Right atrium auricular region (tissue), 2 donors: ENCODE measurements around the gene RNASEH2B. TPM values are rescaled to one million over a fixed set of nuclear protein-coding genes. Genes with fewer than 3 reads are reported as not detected.

ENCODE experiments used
- DNase-seq: peaks from one replicate; pipeline ENCODE4 v3.0.0-alpha.2; 2019; ENCODE audit warnings: low spot score
- H3K27ac ChIP-seq, 2 donors: fragments of 200-600 bp; sonication (generic); 1 replicate in 1 of 2; 2 replicates in 1 of 2; pipeline ENCODE4 v1.5.1; 2016 to 2019
- H3K27me3 ChIP-seq, 2 donors: fragments of 200-600 bp; sonication (generic); one replicate each; pipeline versions ENCODE4 v1.5.1 to v1.6.0; 2017 to 2019
- H3K36me3 ChIP-seq: fragments of 200-600 bp; sonication (generic); one replicate; pipeline ENCODE4 v1.5.1; 2016
- H3K4me1 ChIP-seq, 2 donors: fragments of 200-600 bp; sonication (generic); one replicate each; pipeline versions ENCODE4 v1.5.1 to v1.6.0; 2017 to 2019
- H3K4me3 ChIP-seq, 2 donors: fragments of 200-600 bp; sonication (generic); 1 replicate in 1 of 2; 2 replicates in 1 of 2; pipeline ENCODE4 v1.5.1; 2017 to 2019; ENCODE audit warnings: mild to moderate bottlenecking in 1 of 2, moderate library complexity in 1 of 2
- H3K9me3 ChIP-seq, 2 donors: fragments of 200-600 bp; sonication (generic); one replicate each; pipeline ENCODE4 v1.5.1; 2019
- total RNA-seq, 2 donors: library from RNA; depleted of rRNA; stranded (reverse); fragments of >200 nt; gene quantifications; one replicate each; pipeline ENCODE4 v1.1.0, GENCODE V29; 2016
- TF ChIP-seq, protein P1 (sequence below), 2 donors: fragments of 200-600 bp; sonication (generic); IDR thresholded peaks; one replicate each; pipeline ENCODE4 v1.5.1; 2019; ENCODE audit warnings: antibody characterized with exemption in 2 of 2

Gene RNASEH2B
- total RNA-seq, 2 donors from 2014 or later, result 22.9 to 36.9 TPM

DNA sequence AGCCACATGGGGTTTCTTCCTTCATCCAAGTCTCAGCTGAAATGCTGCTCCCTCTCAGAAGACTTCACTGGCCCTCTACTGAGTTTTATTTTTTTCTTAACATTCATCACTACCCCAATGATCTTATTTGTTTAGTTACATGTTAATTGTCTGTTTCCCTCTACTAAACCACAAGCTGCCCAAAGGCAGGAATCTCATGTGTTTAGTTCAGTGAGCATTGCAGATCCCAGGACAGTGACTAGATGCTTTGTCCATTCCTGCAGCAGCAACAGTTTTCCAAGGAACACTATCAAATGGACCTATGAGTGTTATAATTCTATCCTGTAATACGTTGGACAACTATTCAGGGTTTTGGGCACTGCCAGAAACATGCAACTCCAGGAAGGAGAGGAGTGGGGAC lies 93.1 kb downstream of the RNASEH2B start:
- no peak for DNase-seq
- H3K4me3 ChIP-seq, result no peak overlapping the region
- peaks cover 0 to 6% of the 10 kb centered on the region in 2 donors for H3K4me1 ChIP-seq
- TF ChIP-seq, protein P1, sequence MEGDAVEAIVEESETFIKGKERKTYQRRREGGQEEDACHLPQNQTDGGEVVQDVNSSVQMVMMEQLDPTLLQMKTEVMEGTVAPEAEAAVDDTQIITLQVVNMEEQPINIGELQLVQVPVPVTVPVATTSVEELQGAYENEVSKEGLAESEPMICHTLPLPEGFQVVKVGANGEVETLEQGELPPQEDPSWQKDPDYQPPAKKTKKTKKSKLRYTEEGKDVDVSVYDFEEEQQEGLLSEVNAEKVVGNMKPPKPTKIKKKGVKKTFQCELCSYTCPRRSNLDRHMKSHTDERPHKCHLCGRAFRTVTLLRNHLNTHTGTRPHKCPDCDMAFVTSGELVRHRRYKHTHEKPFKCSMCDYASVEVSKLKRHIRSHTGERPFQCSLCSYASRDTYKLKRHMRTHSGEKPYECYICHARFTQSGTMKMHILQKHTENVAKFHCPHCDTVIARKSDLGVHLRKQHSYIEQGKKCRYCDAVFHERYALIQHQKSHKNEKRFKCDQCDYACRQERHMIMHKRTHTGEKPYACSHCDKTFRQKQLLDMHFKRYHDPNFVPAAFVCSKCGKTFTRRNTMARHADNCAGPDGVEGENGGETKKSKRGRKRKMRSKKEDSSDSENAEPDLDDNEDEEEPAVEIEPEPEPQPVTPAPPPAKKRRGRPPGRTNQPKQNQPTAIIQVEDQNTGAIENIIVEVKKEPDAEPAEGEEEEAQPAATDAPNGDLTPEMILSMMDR (IDR thresholded peaks at IDR 0.05), result no peak
- no peak overlapping the region for H3K27ac ChIP-seq
- no peaks in the 10 kb centered on the region for H3K36me3 ChIP-seq
- H3K27me3 ChIP-seq, result no peaks in the 10 kb centered on the region
- H3K9me3 ChIP-seq, result no peaks in the 10 kb centered on the region

DNA sequence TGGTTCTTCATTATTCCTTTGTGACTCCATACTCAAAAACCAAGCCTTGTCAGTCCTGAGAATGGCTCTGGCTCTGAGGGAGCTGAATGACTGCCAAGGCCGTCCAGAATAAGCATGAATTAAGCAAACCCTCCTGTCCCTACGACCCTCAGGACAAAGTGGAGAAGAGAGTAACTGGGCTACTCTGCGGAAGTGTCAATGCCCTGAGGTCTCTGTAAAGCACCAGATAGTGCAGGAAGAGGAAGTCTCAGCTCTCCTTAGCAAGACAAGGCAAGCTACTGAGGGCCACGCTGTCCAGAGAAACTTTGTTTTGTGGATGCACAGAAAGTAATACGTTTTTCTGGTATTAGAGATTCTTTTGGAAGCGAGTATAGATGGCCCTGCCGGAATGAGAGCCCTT lies 94.1 kb downstream of the RNASEH2B start:
- TF ChIP-seq, protein P1 (IDR thresholded peaks at IDR 0.05), result no peak
- H3K27me3 ChIP-seq, result no peaks in the 10 kb centered on the region

DNA sequence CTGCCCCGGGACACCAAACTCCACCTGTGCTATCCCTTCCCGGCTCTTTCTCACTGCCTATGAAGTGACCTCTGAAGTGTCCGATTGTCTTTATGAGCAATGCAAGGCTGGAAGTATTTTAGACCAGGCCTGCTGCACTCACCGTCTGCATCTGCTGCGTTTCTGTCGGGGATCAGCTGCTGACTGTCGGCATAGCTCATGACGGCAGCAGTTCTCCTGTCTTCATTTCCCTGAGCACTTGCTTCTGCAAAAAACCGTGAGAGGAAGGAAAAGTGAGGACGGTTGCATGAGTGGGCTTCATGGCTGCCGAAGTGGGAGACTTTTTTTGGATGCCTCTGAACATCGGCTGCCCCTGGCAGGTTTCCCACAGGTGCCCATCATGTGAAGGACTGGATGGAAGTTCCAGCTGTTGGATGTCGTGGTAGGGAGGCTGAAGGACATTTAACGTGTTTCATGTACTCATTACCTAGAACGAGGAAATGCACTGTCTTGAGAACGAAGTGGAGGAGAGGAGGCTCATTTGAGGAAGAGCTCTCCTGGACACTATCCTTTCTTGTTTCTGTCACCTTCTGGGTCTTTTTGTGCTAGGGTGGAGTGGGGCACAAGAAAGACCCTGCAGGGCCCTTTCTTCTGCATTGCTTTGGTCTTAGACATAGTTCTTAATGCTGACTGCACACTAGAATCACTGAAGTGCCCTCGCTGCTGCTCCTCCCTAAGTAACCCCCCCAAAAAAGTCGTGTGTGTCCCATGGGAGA lies 94.7 kb downstream of the RNASEH2B start:
- TF ChIP-seq, protein P1 (IDR thresholded peaks at IDR 0.05), result no peak
- no peak for DNase-seq
- no peaks in the 10 kb centered on the region for H3K9me3 ChIP-seq

More for the DNA sequence above, 94.1 kb downstream of the RNASEH2B start:
- no peak for DNase-seq
- Histone ChIP-seq H3K4me1 (peaks cover 0 to 6% of the 10 kb centered on the region in 2 donors), H3K36me3 (no peaks in the 10 kb centered on the region), H3K4me3 (no peak overlapping the region), H3K27ac (no peak overlapping the region), H3K9me3 (no peaks in the 10 kb centered on the region)

DNA sequence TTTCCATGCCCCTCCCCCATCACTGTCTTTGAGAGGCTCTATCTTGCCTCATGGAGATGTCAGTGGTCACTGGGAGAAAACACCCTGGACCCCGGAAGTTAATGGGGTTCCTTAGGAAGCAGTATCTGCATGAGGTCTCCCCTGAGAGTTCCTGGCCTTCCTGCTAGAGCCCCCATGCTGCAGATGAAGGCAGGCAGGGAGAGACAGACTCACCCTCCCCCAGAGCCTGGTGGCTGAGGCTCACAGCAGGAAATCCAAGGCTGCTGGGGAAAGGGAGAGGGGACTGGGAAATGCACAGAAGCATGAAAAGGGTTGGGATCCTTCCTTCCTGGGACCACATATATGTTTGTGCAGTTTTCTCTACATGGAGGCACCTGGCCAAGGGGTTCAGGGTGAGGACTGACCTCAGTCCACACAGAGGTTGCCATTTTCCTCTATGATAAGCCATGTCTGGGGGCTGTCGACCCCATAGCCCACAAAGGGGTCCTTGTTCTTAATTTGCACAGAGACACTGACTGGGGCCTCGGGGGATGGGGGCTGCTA lies 95.4 kb downstream of the RNASEH2B start:
- Histone ChIP-seq H3K27me3 (no peaks in the 10 kb centered on the region), H3K27ac (no peak overlapping the region), H3K36me3 (no peaks in the 10 kb centered on the region), H3K4me1 (peaks cover 0 to 6% of the 10 kb centered on the region in 2 donors), H3K9me3 (no peaks in the 10 kb centered on the region), H3K4me3 (no peak overlapping the region)
- TF ChIP-seq, protein P1 (IDR thresholded peaks at IDR 0.05), result no peak
- no peak for DNase-seq

More for the DNA sequence above, 94.7 kb downstream of the RNASEH2B start:
- H3K4me3 ChIP-seq, result no peak overlapping the region
- no peak overlapping the region for H3K27ac ChIP-seq
- H3K36me3 ChIP-seq, result no peaks in the 10 kb centered on the region
- no peaks in the 10 kb centered on the region for H3K27me3 ChIP-seq
- H3K4me1 ChIP-seq, result peaks cover 0 to 6% of the 10 kb centered on the region in 2 donors

DNA sequence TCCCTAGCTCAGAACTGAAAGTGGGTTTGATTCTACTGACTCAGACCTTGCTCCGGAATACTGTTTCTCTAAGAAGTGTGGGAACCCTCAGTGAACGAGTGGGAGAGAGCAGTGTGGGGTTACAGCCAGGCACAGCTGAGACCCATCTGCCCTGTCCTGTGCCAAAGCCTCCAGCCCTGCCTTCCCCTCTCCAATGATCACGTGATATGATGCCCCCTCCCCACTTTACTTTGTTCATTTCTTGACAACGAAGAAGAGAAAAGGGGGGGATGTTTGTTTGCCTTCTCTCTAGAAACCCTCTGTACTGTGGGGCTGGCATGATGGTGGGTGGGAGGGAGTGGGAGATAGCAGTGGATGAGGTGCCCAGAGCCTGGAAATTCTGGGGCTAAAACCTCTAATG lies 96.0 kb downstream of the RNASEH2B start:
- DNase-seq, result no peak
- TF ChIP-seq, protein P1 (IDR thresholded peaks at IDR 0.05), result no peak
- Histone ChIP-seq H3K9me3 (no peaks in the 10 kb centered on the region), H3K4me3 (no peak overlapping the region), H3K27ac (peak overlapping the region in 1 of 2 donors; percentile 7), H3K4me1 (peaks cover 0 to 6% of the 10 kb centered on the region in 2 donors), H3K36me3 (no peaks in the 10 kb centered on the region), H3K27me3 (no peaks in the 10 kb centered on the region)

Other genes with a start within 250 kb of the RNASEH2B start
- under 1 TPM in 1 of 2 donors, not detected in 1; 0.31 TPM for gene DLEU7, start 66.1 kb upstream of the RNASEH2B start, total RNA-seq
- gene C13orf42, start 201.5 kb downstream of the RNASEH2B start, total RNA-seq, result not detected